GM12878 (cell line): ENCODE measurements around the gene PTPRD. TPM values are rescaled to one million over a fixed set of nuclear protein-coding genes. Genes with fewer than 3 reads are reported as not detected.
"Not testable (repeated sequence)": the region's sequence is repeated elsewhere in the genome, so short reads cannot be mapped to it uniquely, and the experiment has no call there.

Experiments used
- ATAC-seq: fragments of 200-7000 bp; cut with Tn5 transposase; 3 replicates; pipeline ENCODE4 v1.9.1; 2020; ENCODE audit warnings: mild to moderate bottlenecking, moderate library complexity
- BruUV-seq: library from RNA; stranded (reverse); fragments of 400-500 nt; replicated peaks from 2 replicates; lab custom pipeline; 2021; lab: Mats Ljungman, UMichigan
- CTCF ChIA-PET: fragments of 300-600 bp; sonication (Branson Sonifier 250); formaldehyde crosslinking; extraction: SDS; loops from one replicate; lab custom pipeline; 2021; ENCODE audit warnings: inconsistent platforms; lab: Yijun Ruan, JAX
- POLR2A ChIA-PET: fragments of 350-600 bp; formaldehyde crosslinking; extraction: SDS; loops from one replicate; lab custom pipeline; 2021; ENCODE audit warnings: inconsistent platforms; lab: Charles Lee
- RAD21 ChIA-PET: fragments of 300-600 bp; sonication (Branson Sonifier 250); formaldehyde crosslinking; loops from one replicate; lab custom pipeline; 2023; ENCODE audit warnings: antibody characterized with exemption; ENCODE audit not compliant: unreplicated experiment; lab: Charles Lee
- SMC1A ChIA-PET: fragments of 300-600 bp; sonication (Branson Sonifier 250); formaldehyde crosslinking; loops from one replicate; lab custom pipeline; 2023; ENCODE audit not compliant: unreplicated experiment, uncharacterized antibody; lab: Charles Lee
- DNase-seq: peaks from one replicate; pipeline ENCODE4 v3.0.0-alpha.2; 2011; ENCODE audit warnings: low read depth, low spot score
- FAIRE-seq: peaks from 3 replicates; lab custom pipeline; 2011; peaks lifted over from hg19 to GRCh38; lab: Jason Lieb, UNC
- H2AFZ ChIP-seq: 2 replicates; pipeline ENCODE4 v1.6.0; 2011; ENCODE audit warnings: low read depth, low read length, control low read depth; ENCODE audit not compliant: control insufficient read depth
- H3K27ac ChIP-seq: 2 replicates; pipeline ENCODE4 v1.5.1; 2011; ENCODE audit warnings: control low read depth; ENCODE audit not compliant: control insufficient read depth, insufficient read depth
- H3K27me3 ChIP-seq, 2 experiments: replicated peaks in 1 of 2; 2 replicates each; pipeline versions ENCODE4 v1.6.0 to v1.6.1; 2011; ENCODE audit warnings: low read length in 1 of 2; ENCODE audit not compliant: control insufficient read depth in 2 of 2, insufficient read depth in 2 of 2
- H3K36me3 ChIP-seq, 2 experiments: 2 replicates each; pipeline ENCODE4 v1.5.1; 2011; ENCODE audit warnings: low read length in 1 of 2; ENCODE audit not compliant: control insufficient read depth in 2 of 2, insufficient read depth in 2 of 2
- H3K4me1 ChIP-seq: 2 replicates; pipeline ENCODE4 v1.6.1; 2011; ENCODE audit warnings: mild to moderate bottlenecking, low read length, moderate library complexity, mixed read lengths; ENCODE audit not compliant: control insufficient read depth, insufficient read depth
- H3K4me2 ChIP-seq: 2 replicates; pipeline ENCODE4 v1.6.0; 2011; ENCODE audit warnings: control low read depth; ENCODE audit not compliant: control insufficient read depth, insufficient read depth
- H3K4me3 ChIP-seq: fragments of 200-600 bp; sonication (generic); 2 replicates; pipeline ENCODE4 v1.5.1; 2016
- H3K79me2 ChIP-seq: 2 replicates; pipeline ENCODE4 v1.6.0; 2011; ENCODE audit warnings: low read length; ENCODE audit not compliant: control insufficient read depth, insufficient read depth
- H3K9ac ChIP-seq: 2 replicates; pipeline ENCODE4 v1.8.0; 2011; ENCODE audit warnings: low read length, control low read depth, mixed read lengths; ENCODE audit not compliant: control insufficient read depth, insufficient read depth
- H3K9me3 ChIP-seq: replicated peaks from 3 replicates; pipeline ENCODE4 v1.5.1; 2011; ENCODE audit warnings: mild to moderate bottlenecking, low read length; ENCODE audit not compliant: control insufficient read depth, insufficient read depth
- H4K20me1 ChIP-seq: 2 replicates; pipeline ENCODE4 v1.6.0; 2011; ENCODE audit not compliant: control insufficient read depth, insufficient read depth
- BCL11A ChIP-seq: IDR thresholded peaks from 2 replicates; pipeline ENCODE4 v1.6.1; 2011; ENCODE audit warnings: low read depth, low read length
- BRCA1 ChIP-seq: IDR thresholded peaks from 2 replicates; pipeline ENCODE4 v1.6.1; 2011; ENCODE audit warnings: low read depth, low read length, improper control_type of control experiment
- WGBS: methylation state at CpG from one replicate; pipeline ENCODE4 v1.1.6; 2016; ENCODE audit warnings: low lambda C conversion rate; ENCODE audit not compliant: insufficient replicate concordance, insufficient coverage; ENCODE audit errors: missing lambda C conversion rate; 5-methylcytosine and 5-hydroxymethylcytosine counted together
- in situ Hi-C: fragments of 300-500 bp; cut with MboI; formaldehyde crosslinking; loops from 9 replicates; pipeline ENCODE4 v1.14.3; 2018; ENCODE audit warnings: mixed read lengths
- intact Hi-C: fragments of 100-400 bp; cut with micrococcal nuclease; formaldehyde crosslinking; loops from one replicate; pipeline ENCODE4 v1.14.2; 2022; ENCODE audit not compliant: unreplicated experiment
- polyA plus RNA-seq, 11 experiments: library from polyadenylated mRNA; depleted of rRNA in 4 of 11; unstranded in 6 of 11; stranded (reverse) in 5 of 11; fragments of >200 nt; fragmentation: Nextera tagmentation in 4 of 11; fragmentation: Illumina TruSeq in 1 of 11; extraction: Ambion mirVana in 4 of 11; extraction: Trizol in 1 of 11; gene quantifications; 1 replicate in 1 of 11; 2 replicates in 10 of 11; pipeline versions ENCODE4 v1.2.1 to v1.2.3, GENCODE V29; 2011 to 2016; ENCODE audit warnings: inconsistent platforms in 2 of 11, missing spikeins in 2 of 11, low read depth in 1 of 11
- total RNA-seq, 4 experiments: library from RNA; depleted of rRNA in 3 of 4; stranded (reverse); fragments of >200 nt in 3 of 4; fragmentation: Illumina TruSeq in 1 of 4; extraction: Trizol in 1 of 4; gene quantifications; 2 replicates each; pipeline versions ENCODE4 v1.2.1 to v1.2.3, GENCODE V29; 2013 to 2021
- TF ChIP-seq, protein P1 (sequence below): fragments of 450-650 bp; IDR thresholded peaks from 2 replicates; pipeline ENCODE4 v1.6.1; 2017; ENCODE audit warnings: low read depth, mild to moderate bottlenecking, moderate library complexity
- TF ChIP-seq, protein P2 (sequence below): fragments of 450-650 bp; IDR thresholded peaks from 2 replicates; pipeline ENCODE4 v1.6.1; 2016; ENCODE audit warnings: mild to moderate bottlenecking
- TF ChIP-seq, protein P3 (sequence below): IDR thresholded peaks from 2 replicates; pipeline ENCODE4 v1.6.1; 2011; ENCODE audit warnings: borderline replicate concordance, low read depth, mild to moderate bottlenecking, moderate library complexity, mixed read lengths, low read length; ENCODE audit not compliant: insufficient read depth; ENCODE audit errors: extremely low read length

PTPRD gene
- total and polyA plus RNA-seq, 10 of the 15 experiments (the other 5 are each of a cell fraction or from before 2014, with no cell fraction given) = under 0.01 to 0.05 (median 0.01) TPM; not detected in 7

DNA sequence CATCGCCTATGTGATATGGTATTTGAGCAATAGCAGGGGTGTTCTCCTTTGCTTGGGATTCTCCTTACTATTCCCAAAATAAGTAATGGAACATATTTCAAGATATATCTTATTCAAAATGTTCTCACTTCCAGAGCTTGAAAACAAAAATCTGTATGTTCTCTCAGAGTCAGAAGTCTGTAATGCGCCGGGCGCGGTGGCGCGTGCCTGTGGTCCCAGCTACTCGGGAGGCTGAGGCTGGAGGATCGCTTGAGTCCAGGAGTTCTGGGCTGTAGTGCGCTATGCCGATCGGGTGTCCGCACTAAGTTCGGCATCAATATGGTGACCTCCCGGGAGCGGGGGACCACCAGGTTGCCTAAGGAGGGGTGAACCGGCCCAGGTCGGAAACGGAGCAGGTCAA lies 1170.9 kb downstream of the PTPRD start:
- H3K4me2 ChIP-seq, FAIRE-seq, BruUV-seq, H2AFZ ChIP-seq, H3K4me1 ChIP-seq, intact Hi-C loops, H4K20me1 ChIP-seq, in situ Hi-C loops, H3K79me2 ChIP-seq, DNase-seq, POLR2A ChIA-PET, H3K27me3 ChIP-seq, H3K27ac ChIP-seq, H3K9ac ChIP-seq, SMC1A ChIA-PET, RAD21 ChIA-PET, CTCF ChIA-PET, H3K9me3 ChIP-seq, ATAC-seq, H3K4me3 ChIP-seq, H3K36me3 ChIP-seq: not testable (repeated sequence)
- 70% methylated on average over 15 of the region's 19 CpGs for WGBS

DNA sequence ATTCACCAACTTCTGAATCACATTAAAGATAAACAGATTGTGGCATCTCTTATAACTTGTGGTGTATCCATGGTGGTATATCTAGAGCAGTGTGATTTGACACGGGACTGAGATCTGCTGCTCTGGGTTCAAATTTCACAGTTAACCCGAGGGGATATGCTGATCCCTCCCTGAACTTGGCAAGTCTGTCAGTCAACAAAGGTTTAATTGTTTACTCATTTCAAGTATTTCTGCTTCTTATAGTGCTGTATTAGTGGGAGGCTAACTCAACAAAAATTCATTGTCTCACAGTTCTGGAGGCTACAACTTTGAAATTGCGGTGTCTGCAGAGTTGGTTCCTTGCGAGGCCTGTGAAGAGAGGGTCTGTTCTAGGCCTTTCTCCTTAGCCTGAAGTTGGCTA lies 1175.2 kb downstream of the PTPRD start:
- no peaks in the 10 kb centered on the region for H3K36me3 ChIP-seq
- SMC1A ChIA-PET = interaction anchor here (0.5 kb wide), 1 partner anchor 15 kb away, joined by 4 read pairs; no protein-coding TSS in a partner anchor
- DNase-seq = no peak
- no peak overlapping the region for H3K4me2 ChIP-seq
- H4K20me1 ChIP-seq = no peaks in the 10 kb centered on the region
- WGBS = 34% methylated on average over 4 of the region's 4 CpGs
- no TSS peak for BruUV-seq
- CTCF ChIA-PET = no interaction called here
- H3K27me3 ChIP-seq = no peaks in the 10 kb centered on the region
- H3K9ac ChIP-seq = no peak overlapping the region
- no peaks in the 10 kb centered on the region for H3K4me1 ChIP-seq
- TF ChIP-seq, protein P1, sequence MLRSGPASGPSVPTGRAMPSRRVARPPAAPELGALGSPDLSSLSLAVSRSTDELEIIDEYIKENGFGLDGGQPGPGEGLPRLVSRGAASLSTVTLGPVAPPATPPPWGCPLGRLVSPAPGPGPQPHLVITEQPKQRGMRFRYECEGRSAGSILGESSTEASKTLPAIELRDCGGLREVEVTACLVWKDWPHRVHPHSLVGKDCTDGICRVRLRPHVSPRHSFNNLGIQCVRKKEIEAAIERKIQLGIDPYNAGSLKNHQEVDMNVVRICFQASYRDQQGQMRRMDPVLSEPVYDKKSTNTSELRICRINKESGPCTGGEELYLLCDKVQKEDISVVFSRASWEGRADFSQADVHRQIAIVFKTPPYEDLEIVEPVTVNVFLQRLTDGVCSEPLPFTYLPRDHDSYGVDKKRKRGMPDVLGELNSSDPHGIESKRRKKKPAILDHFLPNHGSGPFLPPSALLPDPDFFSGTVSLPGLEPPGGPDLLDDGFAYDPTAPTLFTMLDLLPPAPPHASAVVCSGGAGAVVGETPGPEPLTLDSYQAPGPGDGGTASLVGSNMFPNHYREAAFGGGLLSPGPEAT = no peak
- TF ChIP-seq BRCA1 (no peak), BCL11A (no peak)
- TF ChIP-seq, protein P2, sequence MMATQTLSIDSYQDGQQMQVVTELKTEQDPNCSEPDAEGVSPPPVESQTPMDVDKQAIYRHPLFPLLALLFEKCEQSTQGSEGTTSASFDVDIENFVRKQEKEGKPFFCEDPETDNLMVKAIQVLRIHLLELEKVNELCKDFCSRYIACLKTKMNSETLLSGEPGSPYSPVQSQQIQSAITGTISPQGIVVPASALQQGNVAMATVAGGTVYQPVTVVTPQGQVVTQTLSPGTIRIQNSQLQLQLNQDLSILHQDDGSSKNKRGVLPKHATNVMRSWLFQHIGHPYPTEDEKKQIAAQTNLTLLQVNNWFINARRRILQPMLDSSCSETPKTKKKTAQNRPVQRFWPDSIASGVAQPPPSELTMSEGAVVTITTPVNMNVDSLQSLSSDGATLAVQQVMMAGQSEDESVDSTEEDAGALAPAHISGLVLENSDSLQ = no peak
- TF ChIP-seq, protein P3, sequence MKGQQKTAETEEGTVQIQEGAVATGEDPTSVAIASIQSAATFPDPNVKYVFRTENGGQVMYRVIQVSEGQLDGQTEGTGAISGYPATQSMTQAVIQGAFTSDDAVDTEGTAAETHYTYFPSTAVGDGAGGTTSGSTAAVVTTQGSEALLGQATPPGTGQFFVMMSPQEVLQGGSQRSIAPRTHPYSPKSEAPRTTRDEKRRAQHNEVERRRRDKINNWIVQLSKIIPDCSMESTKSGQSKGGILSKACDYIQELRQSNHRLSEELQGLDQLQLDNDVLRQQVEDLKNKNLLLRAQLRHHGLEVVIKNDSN = no peak
- TF ChIP-seq, all 136 proteins: peak for 0
- Histone ChIP-seq H3K9me3 (no peaks in the 10 kb centered on the region), H2AFZ (no peak overlapping the region), H3K79me2 (no peaks in the 10 kb centered on the region), H3K27ac (no peak overlapping the region), H3K4me3 (no peak overlapping the region)
- ChIA-PET POLR2A (no interaction called here), RAD21 (no interaction called here)
- in situ Hi-C loops = no loop called here
- FAIRE-seq (no peak), ATAC-seq (no peak)
- intact Hi-C loops = no loop called here

DNA sequence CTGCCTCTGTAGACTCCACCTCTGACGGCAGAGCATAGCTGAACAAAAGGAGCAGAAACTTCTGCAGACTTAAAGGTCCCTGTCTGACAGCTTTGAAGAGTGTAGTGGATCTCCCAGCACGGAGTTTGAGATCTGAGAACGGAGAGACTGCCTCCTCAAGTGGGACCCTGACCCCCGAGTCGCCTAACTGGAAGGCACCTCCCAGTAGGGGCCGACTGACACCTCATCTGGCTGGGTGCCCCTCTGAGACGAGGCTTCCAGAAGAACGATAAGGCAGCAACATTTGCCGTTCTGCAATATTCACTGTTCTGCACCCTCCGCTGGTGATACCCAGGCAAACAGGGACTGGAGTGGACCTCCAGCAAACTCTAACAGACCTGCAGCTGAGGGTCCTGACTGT lies 1186.3 kb downstream of the PTPRD start:
- H4K20me1 ChIP-seq, H2AFZ ChIP-seq, H3K27ac ChIP-seq, CTCF ChIA-PET, H3K4me2 ChIP-seq, H3K9me3 ChIP-seq, in situ Hi-C loops, SMC1A ChIA-PET, intact Hi-C loops, H3K36me3 ChIP-seq, H3K79me2 ChIP-seq, ATAC-seq, BruUV-seq, H3K4me1 ChIP-seq, RAD21 ChIA-PET, H3K27me3 ChIP-seq, H3K9ac ChIP-seq, DNase-seq, POLR2A ChIA-PET, H3K4me3 ChIP-seq, FAIRE-seq: not testable (repeated sequence)
- WGBS = 13% methylated on average over 10 of the region's 10 CpGs
